ENCODE results near the gene SLC52A1. TPM values are rescaled to one million over a fixed set of nuclear protein-coding genes. Genes with fewer than 3 reads are reported as not detected.
"Not testable (repeated sequence)": the region's sequence is repeated elsewhere in the genome, so short reads cannot be mapped to it uniquely, and the experiment has no call there.

Gene SLC52A1
- total RNA-seq, 1 donor from 2014 or later: 0.53 TPM

DNA sequence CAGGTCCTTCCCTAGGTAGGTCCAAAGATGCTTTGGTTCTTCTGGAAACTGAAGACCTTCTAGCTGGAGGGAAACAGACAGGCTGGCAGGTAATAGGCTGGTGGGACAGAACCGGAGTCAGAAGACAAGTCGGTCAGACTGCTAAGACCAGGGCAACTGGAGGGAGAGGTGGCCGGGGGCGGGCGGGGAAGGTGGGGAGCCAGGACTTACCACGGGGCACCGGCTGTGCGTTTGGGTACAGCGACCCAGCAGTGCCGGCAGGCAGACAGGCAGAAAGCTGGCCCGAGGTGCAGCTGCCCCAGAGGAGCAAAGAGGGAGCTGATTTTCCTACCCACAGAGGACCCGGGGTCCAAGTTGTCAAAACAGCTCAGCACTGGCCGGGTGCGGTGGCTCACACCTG is 575 bp downstream of the SLC52A1 start:
- Histone ChIP-seq H3K4me3 (ENCODE audit: low read depth, low read length) (no peak overlapping the region), H3K27me3 (ENCODE audit: control insufficient read depth, insufficient read depth, low read length) (no peaks in the 10 kb centered on the region), H3K36me3 (ENCODE audit: control insufficient read depth, insufficient read depth, low read length) (no peaks in the 10 kb centered on the region)
- no peak for DNase-seq (ENCODE audit: low read depth)
- TF ChIP-seq, protein P1, sequence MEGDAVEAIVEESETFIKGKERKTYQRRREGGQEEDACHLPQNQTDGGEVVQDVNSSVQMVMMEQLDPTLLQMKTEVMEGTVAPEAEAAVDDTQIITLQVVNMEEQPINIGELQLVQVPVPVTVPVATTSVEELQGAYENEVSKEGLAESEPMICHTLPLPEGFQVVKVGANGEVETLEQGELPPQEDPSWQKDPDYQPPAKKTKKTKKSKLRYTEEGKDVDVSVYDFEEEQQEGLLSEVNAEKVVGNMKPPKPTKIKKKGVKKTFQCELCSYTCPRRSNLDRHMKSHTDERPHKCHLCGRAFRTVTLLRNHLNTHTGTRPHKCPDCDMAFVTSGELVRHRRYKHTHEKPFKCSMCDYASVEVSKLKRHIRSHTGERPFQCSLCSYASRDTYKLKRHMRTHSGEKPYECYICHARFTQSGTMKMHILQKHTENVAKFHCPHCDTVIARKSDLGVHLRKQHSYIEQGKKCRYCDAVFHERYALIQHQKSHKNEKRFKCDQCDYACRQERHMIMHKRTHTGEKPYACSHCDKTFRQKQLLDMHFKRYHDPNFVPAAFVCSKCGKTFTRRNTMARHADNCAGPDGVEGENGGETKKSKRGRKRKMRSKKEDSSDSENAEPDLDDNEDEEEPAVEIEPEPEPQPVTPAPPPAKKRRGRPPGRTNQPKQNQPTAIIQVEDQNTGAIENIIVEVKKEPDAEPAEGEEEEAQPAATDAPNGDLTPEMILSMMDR (IDR thresholded peaks at IDR 0.05; ENCODE audit: insufficient read depth, low read length, severe bottlenecking): no peak
- FAIRE-seq: no peak

DNA sequence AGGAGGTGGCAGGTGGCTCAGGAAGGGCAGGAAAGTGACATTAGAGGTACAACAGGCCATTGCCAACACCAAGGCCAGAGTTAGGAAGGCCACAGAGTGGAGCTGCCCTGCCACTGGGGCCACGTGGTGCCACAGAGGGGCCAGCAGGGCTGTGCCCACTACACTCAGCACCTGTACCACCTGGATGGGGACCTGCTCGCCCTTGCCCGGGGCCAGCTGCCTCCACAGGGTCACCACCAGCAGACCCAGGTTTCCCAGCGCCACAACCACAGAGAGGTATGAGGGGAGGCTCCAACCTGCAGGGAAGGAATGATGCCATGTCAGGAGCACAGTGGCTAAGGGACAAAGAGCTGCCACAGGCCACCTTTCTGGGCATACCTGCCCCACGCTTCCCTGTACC is 1.2 kb downstream of the SLC52A1 start:
- H3K4me3 ChIP-seq (ENCODE audit: low read depth, low read length): no peak overlapping the region
- TF ChIP-seq, protein P1 (IDR thresholded peaks at IDR 0.05; ENCODE audit: insufficient read depth, low read length, severe bottlenecking): no peak
- no peaks in the 10 kb centered on the region for H3K36me3 ChIP-seq (ENCODE audit: control insufficient read depth, insufficient read depth, low read length)
- H3K27me3 ChIP-seq (ENCODE audit: control insufficient read depth, insufficient read depth, low read length): no peaks in the 10 kb centered on the region
- FAIRE-seq (no peak), DNase-seq (ENCODE audit: low read depth) (no peak)

DNA sequence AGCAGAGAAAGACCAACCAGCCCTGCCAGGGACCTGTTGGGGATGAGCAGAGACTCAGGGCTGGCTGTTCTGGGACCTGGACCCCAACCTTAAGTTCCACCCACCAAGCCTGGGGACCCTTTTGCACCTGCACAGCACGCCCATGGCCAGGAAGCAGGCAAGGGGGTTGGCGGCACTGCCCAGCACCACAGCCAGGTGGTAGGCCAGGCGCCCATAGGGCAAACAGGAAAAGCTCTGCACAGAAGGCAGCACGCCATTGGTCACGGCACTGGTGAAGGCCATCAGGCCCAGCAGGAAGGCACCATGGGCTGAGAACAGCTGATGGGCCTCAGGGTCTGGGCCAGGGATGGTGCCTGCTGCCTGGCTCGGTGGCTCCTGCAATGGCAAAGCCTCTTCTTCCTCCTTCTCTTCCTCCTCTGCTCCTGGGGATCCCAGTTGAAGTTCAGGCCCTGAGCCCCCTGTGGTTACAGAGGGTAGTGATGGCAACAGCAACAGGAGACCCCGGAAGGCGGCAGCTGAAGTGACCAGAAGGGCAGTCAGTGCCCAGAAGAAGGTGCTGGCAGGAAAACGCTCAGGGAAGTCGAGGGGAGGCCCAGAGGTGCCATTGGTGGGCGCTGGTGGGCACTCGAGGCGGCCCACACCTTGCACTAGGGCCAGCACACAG is 1.7 kb downstream of the SLC52A1 start:
- H3K4me3 ChIP-seq (ENCODE audit: low read depth, low read length): no peak overlapping the region
- no peak for FAIRE-seq
- no peak for DNase-seq (ENCODE audit: low read depth)
- H3K27me3 ChIP-seq (ENCODE audit: control insufficient read depth, insufficient read depth, low read length): no peaks in the 10 kb centered on the region
- TF ChIP-seq, protein P1 (IDR thresholded peaks at IDR 0.05; ENCODE audit: insufficient read depth, low read length, severe bottlenecking): no peak
- H3K36me3 ChIP-seq (ENCODE audit: control insufficient read depth, insufficient read depth, low read length): no peaks in the 10 kb centered on the region

DNA sequence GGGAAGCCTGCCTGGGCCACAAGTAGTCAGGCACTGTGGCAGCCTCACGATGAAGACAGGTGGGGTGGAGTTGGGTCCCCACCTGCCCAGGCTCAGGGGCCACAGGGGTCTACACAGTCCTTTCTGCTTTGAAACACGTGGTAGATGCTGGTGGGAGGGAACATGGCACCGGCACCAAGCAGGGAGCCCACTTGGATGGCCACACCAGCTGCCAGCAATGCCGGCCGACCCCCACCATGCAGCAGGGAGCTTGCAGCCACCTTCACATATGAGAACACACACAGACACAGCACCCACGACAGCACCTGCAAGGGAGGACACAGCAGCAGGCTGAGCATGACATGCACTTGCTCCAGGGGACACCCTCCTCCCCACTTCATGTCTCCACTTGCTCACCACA is 2.4 kb downstream of the SLC52A1 start:
- no peak for DNase-seq (ENCODE audit: low read depth)
- TF ChIP-seq, protein P1 (IDR thresholded peaks at IDR 0.05; ENCODE audit: insufficient read depth, low read length, severe bottlenecking): no peak
- Histone ChIP-seq H3K36me3 (ENCODE audit: control insufficient read depth, insufficient read depth, low read length) (no peaks in the 10 kb centered on the region), H3K27me3 (ENCODE audit: control insufficient read depth, insufficient read depth, low read length) (no peaks in the 10 kb centered on the region), H3K4me3 (ENCODE audit: low read depth, low read length) (no peak overlapping the region)
- no peak for FAIRE-seq

DNA sequence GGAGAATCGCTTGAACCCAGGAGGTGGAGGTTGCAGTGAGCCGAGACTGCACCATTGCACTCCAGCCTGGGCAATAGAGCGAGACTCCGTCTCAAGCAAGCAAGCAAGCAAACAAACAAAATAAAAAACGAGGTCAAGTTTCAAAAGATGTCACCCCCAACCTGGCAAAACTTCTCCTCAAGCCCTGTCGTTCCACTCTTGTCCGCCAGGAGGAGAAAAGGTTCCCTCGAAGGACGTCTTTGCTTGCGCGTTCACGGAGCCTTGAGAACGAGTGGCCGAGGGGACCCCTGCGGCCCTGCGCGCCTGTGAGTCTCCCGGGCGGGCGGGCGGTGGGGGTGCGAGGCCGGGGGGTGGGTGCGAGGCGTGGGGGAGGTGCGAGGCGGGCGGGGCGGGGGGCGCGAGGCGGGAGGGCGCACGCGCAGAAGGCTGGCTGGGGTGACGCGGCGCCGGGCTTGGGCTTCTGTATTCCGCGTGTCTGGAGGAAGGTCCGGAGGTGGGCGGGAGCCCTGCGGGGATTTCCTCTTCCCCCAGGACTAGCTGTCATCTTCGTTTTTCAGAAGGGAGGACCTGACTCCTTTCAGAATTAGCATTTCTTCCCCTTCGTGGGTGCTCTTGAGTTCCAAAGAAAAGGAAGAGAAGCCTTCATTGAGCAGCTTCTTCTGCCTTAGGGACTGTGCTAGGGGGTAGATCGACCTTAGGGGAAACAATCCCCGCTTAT is 3.7 kb downstream of the SLC52A1 start:
- DNase-seq (ENCODE audit: low read depth) (peak; percentile 55), FAIRE-seq (no peak)
- Histone ChIP-seq H3K27me3 (ENCODE audit: control insufficient read depth, insufficient read depth, low read length) (no peaks in the 10 kb centered on the region), H3K4me3 (ENCODE audit: low read depth, low read length) (peak overlapping the region; percentile 31), H3K36me3 (ENCODE audit: control insufficient read depth, insufficient read depth, low read length) (no peaks in the 10 kb centered on the region)
- TF ChIP-seq, protein P1 (IDR thresholded peaks at IDR 0.05; ENCODE audit: insufficient read depth, low read length, severe bottlenecking): peak; percentile 87

DNA sequence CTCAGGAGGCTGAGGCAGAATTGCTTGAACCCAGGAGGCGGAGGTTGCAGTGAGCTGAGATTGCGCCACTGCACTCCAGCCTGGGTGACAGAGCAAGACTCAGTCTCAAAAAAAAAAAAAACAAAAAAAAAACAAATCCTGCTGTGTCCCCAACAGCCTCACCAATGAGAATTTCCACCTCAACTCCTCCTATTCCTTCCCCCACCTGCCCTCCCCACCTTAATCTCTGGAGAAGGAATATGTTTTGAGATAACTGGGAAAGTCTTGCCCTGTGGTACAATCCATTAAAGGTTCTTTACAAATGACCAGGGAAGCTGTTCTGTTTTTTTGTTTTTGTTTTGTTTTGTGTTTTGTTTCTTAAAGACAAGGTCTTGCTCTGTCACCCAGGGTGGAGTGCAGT is 5.1 kb downstream of the SLC52A1 start:
- FAIRE-seq; H3K36me3 ChIP-seq (ENCODE audit: control insufficient read depth, insufficient read depth, low read length); H3K27me3 ChIP-seq (ENCODE audit: control insufficient read depth, insufficient read depth, low read length); DNase-seq (ENCODE audit: low read depth); H3K4me3 ChIP-seq (ENCODE audit: low read depth, low read length): not testable (repeated sequence)
